HL-60 (cell line): ENCODE results near the gene SLC22A13.

Source experiments
- DNase-seq, 2 experiments: peaks; one replicate each; pipeline ENCODE4 v3.0.0-alpha.2; 2010 to 2020; ENCODE audit warnings: low read depth in 1 of 2, low spot score in 1 of 2
- H3K27ac ChIP-seq: fragments of 250-450 bp; sonication (Bioruptor Pico); replicated peaks from 2 replicates; pipeline ENCODE4 v1.5.1; 2020; ENCODE audit warnings: mild to moderate bottlenecking, moderate library complexity
- H3K27me3 ChIP-seq: fragments of 250-450 bp; sonication (Bioruptor Pico); 2 replicates; pipeline ENCODE4 v1.5.1; 2021; ENCODE audit warnings: mild to moderate bottlenecking, moderate library complexity; ENCODE audit not compliant: insufficient read depth, poor library complexity, severe bottlenecking
- H3K4me3 ChIP-seq: replicated peaks from 2 replicates; pipeline ENCODE4 v1.5.1; 2011; ENCODE audit warnings: mild to moderate bottlenecking, control low read depth, low read length; ENCODE audit not compliant: insufficient read depth
- GABPA ChIP-seq: IDR thresholded peaks from 2 replicates; pipeline ENCODE4 v1.6.1; 2012; ENCODE audit warnings: low read depth
- POLR2AphosphoS5 ChIP-seq: IDR thresholded peaks from 2 replicates; pipeline ENCODE4 v1.6.1; 2012; ENCODE audit warnings: low read depth
- SPI1 ChIP-seq: IDR thresholded peaks from 2 replicates; pipeline ENCODE4 v1.6.1; 2012; ENCODE audit warnings: low read depth, mild to moderate bottlenecking, borderline replicate concordance
- TF ChIP-seq, protein P1 (sequence below): IDR thresholded peaks from 2 replicates; pipeline ENCODE4 v1.6.1; 2012; ENCODE audit warnings: low read depth; ENCODE audit not compliant: insufficient replicate concordance
- TF ChIP-seq, protein P2 (sequence below): IDR thresholded peaks from one replicate; pipeline ENCODE4 v1.5.1; 2011; ENCODE audit warnings: low read length, control low read depth, inconsistent platforms; ENCODE audit not compliant: insufficient read depth

Gene SLC22A13

DNA sequence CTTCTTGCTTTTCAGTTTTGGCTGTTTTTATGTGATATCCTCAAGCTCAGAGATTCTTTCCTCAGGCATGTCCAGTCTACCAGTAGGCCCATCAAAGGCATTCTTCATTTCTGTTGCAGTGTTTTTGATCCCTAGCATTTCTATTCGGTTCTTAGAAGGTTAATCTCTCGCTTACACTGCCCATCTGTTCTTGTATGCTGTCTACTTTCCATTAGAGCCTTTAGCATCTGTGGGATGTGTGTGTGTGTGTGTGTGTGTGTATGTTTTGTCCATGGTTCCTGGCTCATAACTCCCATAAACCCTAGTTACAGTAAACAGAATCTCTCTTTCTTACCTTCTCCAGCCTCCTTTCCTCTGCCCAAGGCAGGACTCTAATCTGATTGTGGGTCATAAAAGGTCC lies 5.1 kb upstream of the SLC22A13 start:
- Histone ChIP-seq H3K4me3 (no peak overlapping the region), H3K27ac (no peak overlapping the region), H3K27me3 (no peaks in the 10 kb centered on the region)
- DNase-seq: no peak
- TF ChIP-seq, protein P1, sequence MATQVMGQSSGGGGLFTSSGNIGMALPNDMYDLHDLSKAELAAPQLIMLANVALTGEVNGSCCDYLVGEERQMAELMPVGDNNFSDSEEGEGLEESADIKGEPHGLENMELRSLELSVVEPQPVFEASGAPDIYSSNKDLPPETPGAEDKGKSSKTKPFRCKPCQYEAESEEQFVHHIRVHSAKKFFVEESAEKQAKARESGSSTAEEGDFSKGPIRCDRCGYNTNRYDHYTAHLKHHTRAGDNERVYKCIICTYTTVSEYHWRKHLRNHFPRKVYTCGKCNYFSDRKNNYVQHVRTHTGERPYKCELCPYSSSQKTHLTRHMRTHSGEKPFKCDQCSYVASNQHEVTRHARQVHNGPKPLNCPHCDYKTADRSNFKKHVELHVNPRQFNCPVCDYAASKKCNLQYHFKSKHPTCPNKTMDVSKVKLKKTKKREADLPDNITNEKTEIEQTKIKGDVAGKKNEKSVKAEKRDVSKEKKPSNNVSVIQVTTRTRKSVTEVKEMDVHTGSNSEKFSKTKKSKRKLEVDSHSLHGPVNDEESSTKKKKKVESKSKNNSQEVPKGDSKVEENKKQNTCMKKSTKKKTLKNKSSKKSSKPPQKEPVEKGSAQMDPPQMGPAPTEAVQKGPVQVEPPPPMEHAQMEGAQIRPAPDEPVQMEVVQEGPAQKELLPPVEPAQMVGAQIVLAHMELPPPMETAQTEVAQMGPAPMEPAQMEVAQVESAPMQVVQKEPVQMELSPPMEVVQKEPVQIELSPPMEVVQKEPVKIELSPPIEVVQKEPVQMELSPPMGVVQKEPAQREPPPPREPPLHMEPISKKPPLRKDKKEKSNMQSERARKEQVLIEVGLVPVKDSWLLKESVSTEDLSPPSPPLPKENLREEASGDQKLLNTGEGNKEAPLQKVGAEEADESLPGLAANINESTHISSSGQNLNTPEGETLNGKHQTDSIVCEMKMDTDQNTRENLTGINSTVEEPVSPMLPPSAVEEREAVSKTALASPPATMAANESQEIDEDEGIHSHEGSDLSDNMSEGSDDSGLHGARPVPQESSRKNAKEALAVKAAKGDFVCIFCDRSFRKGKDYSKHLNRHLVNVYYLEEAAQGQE: no peak
- TF ChIP-seq GABPA: no peak
- no peak for TF ChIP-seq SPI1
- no peak for TF ChIP-seq POLR2AphosphoS5
- TF ChIP-seq, protein P2, sequence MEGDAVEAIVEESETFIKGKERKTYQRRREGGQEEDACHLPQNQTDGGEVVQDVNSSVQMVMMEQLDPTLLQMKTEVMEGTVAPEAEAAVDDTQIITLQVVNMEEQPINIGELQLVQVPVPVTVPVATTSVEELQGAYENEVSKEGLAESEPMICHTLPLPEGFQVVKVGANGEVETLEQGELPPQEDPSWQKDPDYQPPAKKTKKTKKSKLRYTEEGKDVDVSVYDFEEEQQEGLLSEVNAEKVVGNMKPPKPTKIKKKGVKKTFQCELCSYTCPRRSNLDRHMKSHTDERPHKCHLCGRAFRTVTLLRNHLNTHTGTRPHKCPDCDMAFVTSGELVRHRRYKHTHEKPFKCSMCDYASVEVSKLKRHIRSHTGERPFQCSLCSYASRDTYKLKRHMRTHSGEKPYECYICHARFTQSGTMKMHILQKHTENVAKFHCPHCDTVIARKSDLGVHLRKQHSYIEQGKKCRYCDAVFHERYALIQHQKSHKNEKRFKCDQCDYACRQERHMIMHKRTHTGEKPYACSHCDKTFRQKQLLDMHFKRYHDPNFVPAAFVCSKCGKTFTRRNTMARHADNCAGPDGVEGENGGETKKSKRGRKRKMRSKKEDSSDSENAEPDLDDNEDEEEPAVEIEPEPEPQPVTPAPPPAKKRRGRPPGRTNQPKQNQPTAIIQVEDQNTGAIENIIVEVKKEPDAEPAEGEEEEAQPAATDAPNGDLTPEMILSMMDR: no peak

DNA sequence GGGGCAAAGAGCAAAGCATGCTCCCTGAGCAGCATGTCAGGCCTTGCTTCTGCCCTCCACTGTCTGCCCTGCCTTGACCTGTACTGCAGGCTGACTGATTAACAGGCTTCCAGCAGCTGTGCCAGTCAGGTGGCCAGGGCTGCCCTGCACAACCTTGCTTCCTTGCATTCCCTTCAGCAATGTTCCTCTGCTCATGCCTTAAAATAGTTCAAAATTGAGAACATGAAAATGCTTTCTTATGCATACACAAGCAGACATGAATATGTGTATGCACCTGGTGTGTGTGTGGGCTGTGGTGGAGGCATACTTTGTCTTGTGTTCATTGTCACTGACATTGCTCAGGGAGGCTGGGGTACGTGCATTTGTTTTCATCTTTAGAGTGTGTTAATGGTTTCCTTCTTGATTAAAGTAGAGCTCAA lies 1.2 kb upstream of the SLC22A13 start:
- TF ChIP-seq, protein P1: no peak
- TF ChIP-seq, protein P2: no peak
- TF ChIP-seq SPI1: no peak
- no peak for TF ChIP-seq GABPA
- no peak for TF ChIP-seq POLR2AphosphoS5
- no peak overlapping the region for H3K27ac ChIP-seq
- no peak for DNase-seq
- H3K27me3 ChIP-seq: no peaks in the 10 kb centered on the region
- H3K4me3 ChIP-seq: no peak overlapping the region

DNA sequence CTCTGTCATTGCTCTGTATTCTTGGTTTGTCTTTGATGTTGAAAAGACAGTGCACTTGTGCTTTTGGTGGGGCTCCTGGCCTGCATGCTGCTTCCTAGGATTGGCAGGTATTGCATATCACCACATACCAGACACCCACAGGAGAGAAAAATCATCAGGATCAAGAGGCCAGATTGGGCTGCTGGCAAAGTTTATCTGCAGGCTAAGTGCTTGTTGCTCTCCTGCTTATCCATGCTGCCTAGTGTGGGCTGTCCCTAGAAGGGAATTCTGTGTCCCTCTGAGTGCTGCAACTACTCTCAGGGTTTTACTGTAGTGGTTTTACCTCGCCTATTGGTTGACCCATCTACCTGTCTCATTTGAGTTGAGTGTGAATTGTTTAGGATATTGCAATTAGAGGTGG lies 833 bp upstream of the SLC22A13 start:
- no peak overlapping the region for H3K27ac ChIP-seq
- H3K27me3 ChIP-seq: no peaks in the 10 kb centered on the region
- TF ChIP-seq POLR2AphosphoS5: no peak
- no peak for TF ChIP-seq SPI1
- TF ChIP-seq, protein P2: no peak
- TF ChIP-seq, protein P1: no peak
- no peak for TF ChIP-seq GABPA
- no peak overlapping the region for H3K4me3 ChIP-seq
- DNase-seq: no peak
